Activated CD4-positive, alpha-beta T cell treated with anti-CD3 and anti-CD28 coated beads, Interleukin-2, amount 50 U/mL, for 16 hours (primary cell): ENCODE data around the gene FBLN1.
"Not testable (repeated sequence)": the region's sequence is repeated elsewhere in the genome, so short reads cannot be mapped to it uniquely, and the experiment has no call there.

ENCODE experiments used
- DNase-seq: peaks from one replicate; pipeline ENCODE4 v3.0.0-alpha.2; 2020

FBLN1 gene

GRCh38 chr22:45616432-45616831 is 113.7 kb downstream of the FBLN1 start:
- DNase-seq: no peak

DNA sequence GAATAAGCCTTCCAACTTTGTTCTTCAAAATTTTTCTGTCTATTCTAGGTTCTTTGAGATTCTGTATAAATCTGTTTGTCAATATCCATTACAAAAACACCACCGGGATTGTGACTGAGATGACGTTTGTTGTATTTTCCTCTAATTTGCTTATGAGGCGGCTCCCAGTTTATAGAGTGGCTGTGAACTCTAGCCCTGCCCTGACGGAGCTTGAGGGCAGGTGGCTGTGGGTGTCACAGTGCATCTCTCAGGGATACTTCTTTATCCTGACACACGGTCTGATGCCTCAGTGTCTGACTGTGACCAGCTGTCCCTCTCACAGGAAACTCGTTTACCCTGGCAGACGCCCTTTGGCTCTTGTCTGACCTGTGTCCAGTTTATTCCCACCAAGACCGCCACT is 115.3 kb downstream of the FBLN1 start:
- no peak for DNase-seq

- no peak for DNase-seq
Measured at GRCh38 chr22:45620706-45621105, 118.0 kb downstream of the FBLN1 start.

DNA sequence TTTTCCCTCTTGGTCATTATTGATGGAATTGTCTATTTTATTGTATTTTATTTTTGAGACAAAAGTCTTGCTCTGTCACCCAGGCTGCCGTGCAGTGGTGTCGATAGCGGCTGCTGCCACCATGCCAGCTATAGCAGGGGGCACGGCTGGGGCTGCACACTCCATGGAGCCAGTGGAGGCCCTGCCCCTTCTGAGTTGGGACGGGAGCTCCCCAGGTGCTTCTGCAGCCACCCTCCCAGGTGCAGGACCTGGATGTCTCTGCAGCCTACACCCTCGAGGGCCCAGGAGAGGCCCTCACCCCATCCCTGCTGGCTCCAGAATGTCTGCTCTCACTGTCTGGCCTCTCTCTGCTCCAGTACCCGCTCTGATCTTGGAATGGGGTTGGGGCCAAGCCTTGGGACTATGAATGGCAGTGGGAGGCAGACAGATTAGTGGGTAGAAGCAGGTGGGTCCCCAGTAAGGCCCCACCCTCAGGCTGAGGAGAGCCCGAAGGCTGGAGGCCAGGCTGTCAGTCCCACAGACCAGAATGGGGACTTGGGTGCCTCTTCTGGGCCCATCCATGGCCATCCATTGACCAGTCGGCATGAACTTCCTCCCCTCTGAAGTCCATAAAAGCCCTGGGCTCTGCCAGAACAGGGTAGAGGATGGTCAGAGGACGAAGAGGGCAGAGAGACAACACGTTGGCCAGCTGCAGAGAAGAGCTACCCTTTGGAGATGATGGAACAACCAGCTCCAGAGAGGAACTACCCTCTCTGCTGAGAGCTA is 119.3 kb downstream of the FBLN1 start:
- DNase-seq: no peak

GRCh38 chr22:45623464-45624145 is 120.9 kb downstream of the FBLN1 start:
- not testable (repeated sequence) for DNase-seq

DNA sequence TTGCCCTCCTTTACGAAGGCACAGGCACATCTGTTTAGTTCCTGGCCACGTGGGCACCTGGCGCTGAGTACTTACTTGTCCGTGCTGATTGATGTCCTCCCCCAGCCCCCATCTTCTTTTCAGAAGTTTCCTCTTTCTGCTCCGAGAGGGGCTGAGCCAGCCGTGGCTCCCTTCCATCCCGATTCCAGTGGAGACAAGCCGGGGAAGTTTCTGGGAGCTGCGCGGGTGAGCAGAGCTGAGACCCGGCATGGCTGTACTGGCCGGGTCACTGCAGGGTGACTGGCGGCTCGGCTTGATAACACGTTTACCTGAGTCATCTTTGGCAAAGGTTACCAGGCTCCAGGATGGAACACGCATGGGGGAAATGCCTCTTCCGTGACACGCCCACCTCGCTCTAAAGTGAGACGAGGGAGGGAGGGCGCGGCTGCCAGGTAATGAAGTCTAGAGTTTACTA is 123.5 kb downstream of the FBLN1 start:
- no peak for DNase-seq

- DNase-seq: no peak
Measured at GRCh38 chr22:45627489-45628233, 125.0 kb downstream of the FBLN1 start.

DNA sequence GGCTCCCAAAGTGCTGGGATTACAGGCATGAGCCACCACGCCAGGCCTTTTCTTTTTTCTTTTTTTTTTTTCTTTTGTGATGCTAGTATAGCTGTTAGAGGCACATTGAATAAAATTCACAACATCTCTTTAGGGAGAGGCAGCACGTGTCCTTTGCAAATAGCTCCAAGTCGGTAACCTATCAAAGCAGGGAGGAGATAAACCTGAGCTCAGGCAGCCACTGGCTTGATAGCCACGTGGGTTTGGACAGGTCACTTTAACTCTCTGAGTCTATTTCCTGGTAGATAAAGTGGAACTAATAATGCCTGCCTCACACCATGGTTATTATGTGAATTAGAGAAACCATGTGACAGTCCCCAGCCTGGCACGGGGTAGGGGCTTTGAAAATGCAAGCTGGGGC is 125.8 kb downstream of the FBLN1 start:
- no peak for DNase-seq

DNA sequence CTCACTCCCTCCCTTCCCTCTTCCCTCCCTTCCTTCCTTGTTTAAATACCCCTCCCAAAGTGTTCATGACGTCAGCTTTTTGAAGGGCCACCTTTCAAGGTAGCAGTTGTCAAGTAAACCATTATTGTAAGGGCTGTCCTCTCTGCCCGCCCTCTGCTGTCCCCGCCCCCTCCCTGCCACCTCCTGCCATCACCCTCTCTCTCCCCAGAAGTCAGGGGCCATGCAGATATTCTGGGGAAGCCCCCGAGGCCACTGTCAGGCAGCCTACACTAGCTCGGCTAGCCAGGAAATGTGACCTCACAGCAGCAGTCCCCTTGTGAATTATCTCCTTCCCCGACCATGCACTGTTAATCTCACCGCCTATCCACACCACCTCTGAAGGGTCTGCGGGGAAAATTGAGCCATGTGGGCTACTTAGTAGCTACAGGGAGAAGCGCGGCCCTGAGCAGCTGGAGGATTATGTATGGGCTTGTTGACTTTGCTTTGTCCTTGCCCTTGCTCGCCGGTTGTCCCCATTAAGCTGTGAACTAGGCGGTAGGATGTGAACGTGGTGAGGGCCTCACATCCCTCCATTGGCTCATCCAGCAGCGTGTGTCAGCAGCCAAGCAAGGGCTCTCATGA is 126.9 kb downstream of the FBLN1 start:
- DNase-seq: no peak

- no peak for DNase-seq
Measured at GRCh38 chr22:45630436-45630835, 127.8 kb downstream of the FBLN1 start.

- DNase-seq: no peak
Measured at GRCh38 chr22:45631140-45631840, 128.6 kb downstream of the FBLN1 start.

- DNase-seq: no peak
Measured at GRCh38 chr22:45631841-45632238, 129.2 kb downstream of the FBLN1 start.

DNA sequence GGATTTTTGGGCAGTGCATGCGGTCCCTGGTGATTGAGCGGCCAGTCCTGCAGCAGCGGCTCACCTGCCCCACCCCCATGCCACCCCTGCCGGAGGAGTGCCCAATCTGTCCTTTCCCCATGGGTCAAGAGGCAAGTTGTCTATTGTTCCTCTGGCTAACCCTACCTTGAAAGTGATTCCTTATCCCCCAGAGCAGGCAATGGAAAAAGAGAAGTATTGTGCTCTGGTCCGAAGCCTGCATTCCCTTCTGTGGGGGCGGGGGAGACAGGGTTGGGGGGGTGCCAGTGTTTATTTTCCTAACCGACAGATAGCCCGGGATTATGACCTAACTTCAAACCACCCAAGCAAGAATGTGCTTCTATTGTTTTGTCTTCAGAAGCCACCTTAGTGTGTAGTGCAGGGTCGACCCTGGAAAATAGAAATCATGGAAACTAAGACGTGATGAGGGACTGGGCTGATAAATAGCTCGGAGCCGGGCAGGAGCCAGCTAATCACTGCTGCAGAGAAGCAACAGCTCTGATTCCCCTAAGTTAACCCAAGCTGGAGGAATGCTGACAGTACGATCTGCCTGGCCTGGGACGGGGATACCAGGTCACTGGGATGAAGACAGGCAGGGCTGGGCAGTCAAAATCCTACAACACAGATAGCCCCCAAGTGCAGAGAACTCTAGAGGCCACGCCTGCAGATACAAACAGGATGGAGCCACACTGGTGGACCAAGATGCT is 130.3 kb downstream of the FBLN1 start:
- no peak for DNase-seq

GRCh38 chr22:45636683-45637082 is 134.0 kb downstream of the FBLN1 start:
- DNase-seq: no peak

GRCh38 chr22:45638197-45638596 is 135.5 kb downstream of the FBLN1 start:
- DNase-seq: no peak

DNA sequence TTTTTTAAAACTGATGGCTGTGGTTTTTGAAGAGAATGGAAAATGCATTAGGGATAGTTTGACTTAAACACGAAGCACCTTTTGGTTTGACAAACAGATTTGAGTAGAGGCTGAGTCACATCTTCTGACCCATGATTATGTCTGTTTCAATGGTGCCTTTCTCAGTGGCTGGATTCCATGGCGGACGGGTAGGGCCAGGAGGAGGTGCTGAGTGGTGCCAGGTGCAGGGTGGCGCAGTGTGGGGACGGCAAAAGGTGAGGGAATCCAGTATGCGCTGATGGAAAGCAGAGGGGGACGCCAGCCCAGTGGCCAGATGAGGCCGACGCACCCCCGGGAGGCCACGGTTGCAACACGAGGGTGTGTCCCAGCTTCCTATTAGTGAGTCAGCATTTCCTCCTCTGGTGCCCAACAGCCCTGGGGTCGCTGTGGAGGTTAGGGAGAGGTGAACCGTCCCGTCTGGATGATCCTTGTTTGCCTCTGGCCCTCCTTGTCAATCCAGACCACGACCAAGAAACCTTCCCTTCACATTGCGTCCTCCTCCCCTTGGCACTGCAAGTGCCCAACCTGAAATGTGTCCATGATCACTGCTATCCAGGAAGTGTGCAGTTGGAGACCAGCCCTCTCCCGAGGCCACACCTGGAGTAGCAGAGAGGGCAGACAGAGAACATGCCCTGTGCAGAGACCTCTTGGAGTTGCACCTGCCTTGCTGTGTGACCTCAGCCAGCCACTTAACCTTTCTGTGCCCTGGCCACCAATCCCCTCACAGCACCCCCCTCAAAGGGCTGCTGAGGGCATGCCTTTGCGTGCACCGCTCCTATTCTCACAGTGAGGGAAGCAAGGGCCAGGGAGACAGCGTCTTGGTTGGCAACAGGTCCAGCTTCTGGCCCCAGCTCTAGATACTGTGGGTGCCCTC is 136.4 kb downstream of the FBLN1 start:
- DNase-seq: peak; percentile 54

DNA sequence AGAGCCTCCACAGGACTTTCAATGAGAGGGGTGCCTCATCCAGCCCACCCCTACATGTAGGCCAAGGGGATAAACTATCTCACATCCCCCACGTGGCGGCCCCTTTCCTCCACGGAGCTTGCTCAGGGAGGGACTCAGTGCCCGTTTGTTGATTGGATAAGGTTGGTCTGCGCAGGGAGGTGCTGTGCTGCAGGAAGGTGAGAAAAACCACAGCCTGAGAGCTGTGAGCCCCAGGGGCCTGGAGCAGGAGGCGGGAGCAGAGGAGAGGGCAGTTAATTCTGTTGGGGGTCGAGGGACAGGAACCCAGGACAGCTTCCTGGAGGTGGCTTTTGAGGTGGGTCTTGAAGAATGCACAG is 137.0 kb downstream of the FBLN1 start:
- DNase-seq: peak; percentile 30

GRCh38 chr22:45640291-45640940 is 137.7 kb downstream of the FBLN1 start:
- no peak for DNase-seq

DNA sequence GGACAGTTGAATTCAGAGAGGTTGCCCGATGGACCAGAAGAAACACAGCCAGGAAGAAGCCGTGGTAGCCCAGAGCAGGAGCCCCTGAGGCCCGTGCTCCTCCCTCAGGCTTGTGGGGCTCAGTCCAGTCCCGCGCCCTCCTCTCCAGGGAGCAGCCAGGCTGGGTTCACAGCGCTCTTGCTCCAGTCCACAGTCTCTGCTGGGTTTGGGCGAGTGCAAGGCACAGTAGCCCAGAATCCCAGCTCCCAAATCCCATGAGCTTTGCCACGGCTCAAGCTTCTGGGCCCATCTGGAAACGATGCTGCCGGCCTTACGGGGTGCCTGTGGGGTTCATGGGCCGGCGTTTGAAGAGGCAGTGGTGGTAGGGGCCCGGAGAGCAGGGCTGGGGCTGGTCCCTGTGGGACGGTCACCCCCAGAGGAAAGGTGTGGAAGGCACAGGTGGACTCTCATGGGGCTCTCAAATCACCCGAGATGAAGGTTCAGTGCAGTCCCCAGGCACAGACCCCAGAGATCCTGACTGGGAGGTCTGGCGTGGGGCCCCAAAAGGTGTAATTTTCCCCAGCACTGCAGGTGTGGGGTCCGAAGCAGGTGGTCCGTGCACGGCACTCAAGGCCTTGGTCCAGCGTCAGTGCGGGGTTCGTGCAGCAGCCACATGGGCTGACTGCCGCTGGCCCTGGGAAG is 138.4 kb downstream of the FBLN1 start:
- DNase-seq: no peak

DNA sequence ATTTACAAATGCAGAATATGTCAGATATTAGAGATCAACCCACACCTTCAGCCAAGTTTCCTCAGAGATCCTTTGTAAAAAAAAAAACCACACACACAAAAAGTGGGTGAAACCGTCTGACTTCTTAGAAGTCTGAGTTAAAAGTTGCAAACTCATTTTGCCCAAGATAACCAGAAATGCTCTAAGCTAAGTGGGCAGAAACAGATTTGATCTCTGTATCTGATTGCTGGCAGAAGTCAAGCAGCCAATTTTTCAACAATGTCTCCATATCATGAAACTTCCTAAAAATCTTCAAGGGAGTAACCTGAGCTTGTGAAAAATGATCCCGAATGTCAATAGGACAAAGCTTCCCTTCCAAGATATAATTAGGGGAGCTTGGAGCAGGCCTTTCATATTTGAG is 140.3 kb downstream of the FBLN1 start:
- peak; percentile 37 for DNase-seq
